Gastrocnemius medialis (tissue), 4 donors: ENCODE results near the gene CACNA1C.

Experiments used
- POLR2A ChIP-seq, 2 donors: fragments of 450-650 bp; IDR thresholded peaks; one replicate each; pipeline ENCODE4 v1.6.1; 2017; ENCODE audit warnings: antibody characterized with exemption in 2 of 2, mild to moderate bottlenecking in 2 of 2, moderate library complexity in 2 of 2
- TF ChIP-seq, protein P1 (sequence below), 5 experiments: fragments of 450-650 bp in 3 of 5; fragments of 200-600 bp in 2 of 5; sonication (generic) in 2 of 5; IDR thresholded peaks in 4 of 5; conservative IDR thresholded peaks in 1 of 5; 1 replicate in 4 of 5; 2 replicates in 1 of 5; pipeline ENCODE4 v1.5.1; 2016 to 2019; ENCODE audit warnings: antibody characterized with exemption in 5 of 5, mild to moderate bottlenecking in 3 of 5, moderate library complexity in 3 of 5

DNA sequence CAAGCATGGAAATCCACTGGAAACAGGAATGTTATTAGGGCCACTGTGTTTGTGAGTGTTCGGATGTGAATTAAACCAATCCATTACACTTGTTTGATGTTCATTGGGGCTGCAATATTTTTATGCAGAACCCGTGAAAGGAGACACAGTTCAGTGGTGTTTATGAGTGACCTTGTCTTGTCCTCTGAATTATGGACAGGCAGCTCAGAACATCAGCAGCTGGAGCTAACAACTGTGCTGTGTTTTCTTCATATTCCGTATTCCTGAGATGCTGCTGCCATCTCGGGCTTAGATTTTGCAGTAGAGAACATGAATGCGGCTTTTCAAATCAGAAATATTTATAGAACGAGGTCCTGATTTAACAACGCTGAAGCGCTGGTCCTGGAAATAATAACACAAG, 20.3 kb upstream of the CACNA1C start:
- TF ChIP-seq, protein P1, sequence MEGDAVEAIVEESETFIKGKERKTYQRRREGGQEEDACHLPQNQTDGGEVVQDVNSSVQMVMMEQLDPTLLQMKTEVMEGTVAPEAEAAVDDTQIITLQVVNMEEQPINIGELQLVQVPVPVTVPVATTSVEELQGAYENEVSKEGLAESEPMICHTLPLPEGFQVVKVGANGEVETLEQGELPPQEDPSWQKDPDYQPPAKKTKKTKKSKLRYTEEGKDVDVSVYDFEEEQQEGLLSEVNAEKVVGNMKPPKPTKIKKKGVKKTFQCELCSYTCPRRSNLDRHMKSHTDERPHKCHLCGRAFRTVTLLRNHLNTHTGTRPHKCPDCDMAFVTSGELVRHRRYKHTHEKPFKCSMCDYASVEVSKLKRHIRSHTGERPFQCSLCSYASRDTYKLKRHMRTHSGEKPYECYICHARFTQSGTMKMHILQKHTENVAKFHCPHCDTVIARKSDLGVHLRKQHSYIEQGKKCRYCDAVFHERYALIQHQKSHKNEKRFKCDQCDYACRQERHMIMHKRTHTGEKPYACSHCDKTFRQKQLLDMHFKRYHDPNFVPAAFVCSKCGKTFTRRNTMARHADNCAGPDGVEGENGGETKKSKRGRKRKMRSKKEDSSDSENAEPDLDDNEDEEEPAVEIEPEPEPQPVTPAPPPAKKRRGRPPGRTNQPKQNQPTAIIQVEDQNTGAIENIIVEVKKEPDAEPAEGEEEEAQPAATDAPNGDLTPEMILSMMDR (IDR thresholded peaks at IDR 0.05 in 4 of 5, conservative IDR thresholded peaks at IDR 0.05 in 1 of 5) = no peak
- no peak for TF ChIP-seq POLR2A (IDR thresholded peaks at IDR 0.05)
